K562 treated with DMSO at 1 percent for 4 hours (cell line): ENCODE results near the gene USP26. TPM values are rescaled to one million over a fixed set of nuclear protein-coding genes. Genes with fewer than 3 reads are reported as not detected.

Source experiments
- total RNA-seq: library from RNA; unstranded; fragments of 300-600 nt; gene quantifications from 2 replicates; pipeline ENCODE4 v1.2.3, GENCODE V29; 2022; ENCODE audit not compliant: insufficient read depth

USP26 gene, protein sequence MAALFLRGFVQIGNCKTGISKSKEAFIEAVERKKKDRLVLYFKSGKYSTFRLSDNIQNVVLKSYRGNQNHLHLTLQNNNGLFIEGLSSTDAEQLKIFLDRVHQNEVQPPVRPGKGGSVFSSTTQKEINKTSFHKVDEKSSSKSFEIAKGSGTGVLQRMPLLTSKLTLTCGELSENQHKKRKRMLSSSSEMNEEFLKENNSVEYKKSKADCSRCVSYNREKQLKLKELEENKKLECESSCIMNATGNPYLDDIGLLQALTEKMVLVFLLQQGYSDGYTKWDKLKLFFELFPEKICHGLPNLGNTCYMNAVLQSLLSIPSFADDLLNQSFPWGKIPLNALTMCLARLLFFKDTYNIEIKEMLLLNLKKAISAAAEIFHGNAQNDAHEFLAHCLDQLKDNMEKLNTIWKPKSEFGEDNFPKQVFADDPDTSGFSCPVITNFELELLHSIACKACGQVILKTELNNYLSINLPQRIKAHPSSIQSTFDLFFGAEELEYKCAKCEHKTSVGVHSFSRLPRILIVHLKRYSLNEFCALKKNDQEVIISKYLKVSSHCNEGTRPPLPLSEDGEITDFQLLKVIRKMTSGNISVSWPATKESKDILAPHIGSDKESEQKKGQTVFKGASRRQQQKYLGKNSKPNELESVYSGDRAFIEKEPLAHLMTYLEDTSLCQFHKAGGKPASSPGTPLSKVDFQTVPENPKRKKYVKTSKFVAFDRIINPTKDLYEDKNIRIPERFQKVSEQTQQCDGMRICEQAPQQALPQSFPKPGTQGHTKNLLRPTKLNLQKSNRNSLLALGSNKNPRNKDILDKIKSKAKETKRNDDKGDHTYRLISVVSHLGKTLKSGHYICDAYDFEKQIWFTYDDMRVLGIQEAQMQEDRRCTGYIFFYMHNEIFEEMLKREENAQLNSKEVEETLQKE
- total RNA-seq = not detected in 2 replicates

DNA sequence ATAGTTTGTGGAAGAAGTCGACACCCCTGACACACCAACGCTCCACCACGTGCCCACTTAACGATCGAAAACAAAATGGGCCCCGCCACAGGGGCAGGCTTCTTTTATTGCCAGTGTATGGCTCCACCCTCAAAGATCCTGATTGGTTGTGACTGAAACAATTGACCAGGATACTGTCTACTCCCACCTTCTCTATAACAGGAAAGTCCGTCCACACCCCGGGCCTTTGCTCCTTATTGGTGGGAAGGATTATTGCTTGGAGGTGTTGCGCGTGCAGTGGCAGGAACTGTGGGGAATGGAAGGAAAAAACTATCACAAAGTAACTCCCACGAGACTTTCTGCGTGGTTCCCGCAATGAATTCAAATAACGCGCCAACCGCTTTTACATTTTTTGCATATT is at the start of gene USP26:
TSS of gene USP26 (minus strand) at position 79 of the 400 bp plus-strand sequence. CDS start 68,889 bp downstream, outside the sequence.

Other genes starting within 250 kb of the USP26 start
- not detected in 2 replicates for gene HS6ST2, start 138.5 kb downstream of the USP26 start, total RNA-seq
- gene TFDP3, start 121.2 kb upstream of the USP26 start, total RNA-seq = not detected in 2 replicates